HCT116 (cell line): ENCODE measurements around the gene MOCS2. TPM values are rescaled to one million over a fixed set of nuclear protein-coding genes. Genes with fewer than 3 reads are reported as not detected.
A peak's percentile ranks its signal among the peaks of the same experiment; 100 is the strongest.

Experiments
- ATAC-seq: fragments of 200-7000 bp; cut with Tn5 transposase; 2 replicates; pipeline ENCODE4 v1.9.1; 2020; ENCODE audit warnings: mild to moderate bottlenecking, moderate library complexity
- BruUV-seq: library from RNA; stranded (reverse); fragments of 400-500 nt; replicated peaks from 2 replicates; lab custom pipeline; 2021; lab: Mats Ljungman, UMichigan
- CTCF ChIA-PET: fragments of 300-600 bp; sonication (Branson Sonifier 250); formaldehyde crosslinking; loops from one replicate; lab custom pipeline; 2021; ENCODE audit warnings: antibody characterized with exemption; lab: Charles Lee
- POLR2A ChIA-PET: fragments of 300-600, 350-600 bp; sonication (Branson Sonifier 250); formaldehyde crosslinking; loops from one replicate; lab custom pipeline; 2021; ENCODE audit warnings: antibody characterized with exemption; lab: Charles Lee
- RAD21 ChIA-PET, 2 experiments: fragments of 300-600 bp; sonication (Branson Sonifier 250); formaldehyde crosslinking; loops; one replicate each; lab custom pipeline; 2023; ENCODE audit warnings: low total read pairs in 2 of 2; ENCODE audit not compliant: uncharacterized antibody in 2 of 2, unreplicated experiment in 2 of 2, low non-redundant PET in 1 of 2; lab: Charles Lee
- DNase-seq: peaks from one replicate; pipeline ENCODE4 v3.0.0-alpha.2; 2010; ENCODE audit warnings: low read depth, low spot score
- H2AFZ ChIP-seq: fragments of 200-600 bp; shearing (Covaris generic), sonication (generic); 2 replicates; pipeline ENCODE4 v1.6.1; 2017; ENCODE audit warnings: low read depth, mixed run types, mixed read lengths, antibody characterized with exemption, low read length; ENCODE audit not compliant: poor library complexity, severe bottlenecking
- H3K27ac ChIP-seq: 2 replicates; pipeline ENCODE4 v1.5.1; 2012; ENCODE audit warnings: low read depth, low read length
- H3K27me3 ChIP-seq: fragments of 200-600 bp; sonication (generic); 2 replicates; pipeline ENCODE4 v1.6.1; 2016; ENCODE audit warnings: mixed run types, low read length, mixed read lengths; ENCODE audit not compliant: insufficient read depth
- H3K36me3 ChIP-seq, 2 experiments: fragments of 200-500 bp in 1 of 2; fragments of 200-600 bp in 1 of 2; sonication (Bioruptor generic) in 1 of 2; sonication (generic) in 1 of 2; 2 replicates each; pipeline versions ENCODE4 v1.5.1 to v1.6.1; 2014 to 2016; ENCODE audit warnings: low read length in 2 of 2, inconsistent platforms in 1 of 2, mixed read lengths in 1 of 2, mixed run types in 1 of 2; ENCODE audit not compliant: insufficient read depth in 2 of 2, control insufficient read depth in 1 of 2
- H3K4me1 ChIP-seq, 2 experiments: fragments of 200-600 bp in 1 of 2; sonication (generic) in 1 of 2; 2 replicates each; pipeline versions ENCODE4 v1.5.1 to v1.6.1; 2012 to 2017; ENCODE audit warnings: low read length in 2 of 2, inconsistent platforms in 1 of 2, mild to moderate bottlenecking in 1 of 2, mixed read lengths in 1 of 2, mixed run types in 1 of 2, moderate library complexity in 1 of 2; ENCODE audit not compliant: insufficient read depth in 2 of 2, control insufficient read depth in 1 of 2
- H3K4me2 ChIP-seq: fragments of 200-600 bp; sonication (generic); 2 replicates; pipeline ENCODE4 v1.6.1; 2017; ENCODE audit warnings: mixed run types, low read length, mixed read lengths
- H3K4me3 ChIP-seq, 2 experiments: fragments of 200-600 bp in 1 of 2; sonication (generic) in 1 of 2; replicated peaks in 1 of 2; 2 replicates each; pipeline ENCODE4 v1.5.1; 2011 to 2016; ENCODE audit warnings: low read length in 2 of 2, control low read depth in 1 of 2, low read depth in 1 of 2, mild to moderate bottlenecking in 1 of 2, mixed read lengths in 1 of 2, mixed run types in 1 of 2
- H3K79me2 ChIP-seq: fragments of 200-600 bp; sonication (generic); 2 replicates; pipeline ENCODE4 v1.6.1; 2017; ENCODE audit warnings: mild to moderate bottlenecking, mixed run types, low read length, moderate library complexity, mixed read lengths; ENCODE audit not compliant: insufficient read depth
- H3K9ac ChIP-seq: fragments of 200-600 bp; sonication (generic); 2 replicates; pipeline ENCODE4 v1.6.1; 2016; ENCODE audit warnings: low read length, mixed read lengths
- H3K9me2 ChIP-seq: fragments of 200-600 bp; sonication (generic), shearing (Covaris generic); 2 replicates; pipeline ENCODE4 v1.6.1; 2017; ENCODE audit warnings: mixed run types, mild to moderate bottlenecking, moderate library complexity; ENCODE audit not compliant: insufficient read depth
- H3K9me3 ChIP-seq, 2 experiments: fragments of 200-500 bp in 1 of 2; fragments of 200-600 bp in 1 of 2; sonication (Bioruptor generic) in 1 of 2; sonication (generic) in 1 of 2; 2 replicates each; pipeline ENCODE4 v1.6.1; 2014 to 2017; ENCODE audit warnings: low read length in 2 of 2, mixed read lengths in 2 of 2, inconsistent platforms in 1 of 2, low read depth in 1 of 2, mild to moderate bottlenecking in 1 of 2, mixed run types in 1 of 2, moderate library complexity in 1 of 2; ENCODE audit not compliant: control insufficient read depth in 1 of 2, insufficient read depth in 1 of 2
- H4K20me1 ChIP-seq: fragments of 200-600 bp; sonication (generic), shearing (Covaris generic); 2 replicates; pipeline ENCODE4 v1.6.1; 2017; ENCODE audit warnings: mixed run types, mild to moderate bottlenecking, moderate library complexity; ENCODE audit not compliant: insufficient read depth
- ATF3 ChIP-seq: IDR thresholded peaks from 2 replicates; pipeline ENCODE4 v1.6.1; 2012
- CBX3 ChIP-seq: IDR thresholded peaks from 2 replicates; pipeline ENCODE4 v1.6.1; 2012; ENCODE audit warnings: low read depth
- CEBPB ChIP-seq: IDR thresholded peaks from 2 replicates; pipeline ENCODE4 v1.6.1; 2012; ENCODE audit warnings: low read depth
- EZH2 ChIP-seq: fragments of 200-600 bp; sonication (generic); IDR thresholded peaks from 2 replicates; pipeline ENCODE4 v1.6.1; 2017; ENCODE audit warnings: antibody characterized with exemption, mixed run types
- EZH2phosphoT487 ChIP-seq: fragments of 200-600 bp; IDR thresholded peaks from 2 replicates; pipeline ENCODE4 v1.6.1; 2018; ENCODE audit warnings: antibody characterized with exemption, borderline replicate concordance
- FOSL1 ChIP-seq: IDR thresholded peaks from 2 replicates; pipeline ENCODE4 v1.6.1; 2012; ENCODE audit warnings: low read depth
- POLR2A ChIP-seq: IDR thresholded peaks from 2 replicates; pipeline ENCODE4 v1.7.0; 2011; ENCODE audit warnings: borderline replicate concordance; ENCODE audit not compliant: insufficient read depth, insufficient read length; ENCODE audit errors: extremely low read depth
- POLR2AphosphoS5 ChIP-seq: IDR thresholded peaks from 2 replicates; pipeline ENCODE4 v1.6.1; 2011; ENCODE audit warnings: mild to moderate bottlenecking, low read depth, low read length, moderate library complexity
- RAD21 ChIP-seq: IDR thresholded peaks from 2 replicates; pipeline ENCODE4 v1.6.1; 2012; ENCODE audit warnings: low read depth, mild to moderate bottlenecking
- SP1 ChIP-seq: IDR thresholded peaks from 2 replicates; pipeline ENCODE4 v1.6.1; 2012; ENCODE audit warnings: low read depth
- YY1 ChIP-seq: IDR thresholded peaks from 2 replicates; pipeline ENCODE4 v1.6.1; 2011; ENCODE audit warnings: low read length, low read depth, moderate library complexity, mild to moderate bottlenecking; ENCODE audit not compliant: insufficient replicate concordance; ENCODE audit errors: extremely low read depth
- ZFX ChIP-seq: fragments of 450-650 bp; IDR thresholded peaks from 2 replicates; pipeline ENCODE4 v1.6.1; 2017
- intact Hi-C: fragments of 100-400 bp; cut with micrococcal nuclease; formaldehyde crosslinking; loops from 2 replicates; pipeline ENCODE4 v1.10.0; 2022
- total RNA-seq: library from RNA; stranded (reverse); gene quantifications from one replicate; pipeline ENCODE4 v1.2.1, GENCODE V29; 2021; ENCODE audit not compliant: unreplicated experiment
- TF ChIP-seq, protein P1 (sequence below): IDR thresholded peaks from 2 replicates; pipeline ENCODE4 v1.6.1; 2012
- TF ChIP-seq, protein P2 (sequence below): IDR thresholded peaks from 2 replicates; pipeline ENCODE4 v1.6.1; 2012; ENCODE audit warnings: low read depth
- TF ChIP-seq, protein P3 (sequence below): IDR thresholded peaks from 2 replicates; pipeline ENCODE4 v1.6.1; 2011; ENCODE audit warnings: mild to moderate bottlenecking, low read length, moderate library complexity; ENCODE audit not compliant: insufficient replicate concordance; ENCODE audit errors: extremely low read depth

Gene MOCS2
- total RNA-seq, 1 experiment from 2014 or later = 34.0 TPM

DNA sequence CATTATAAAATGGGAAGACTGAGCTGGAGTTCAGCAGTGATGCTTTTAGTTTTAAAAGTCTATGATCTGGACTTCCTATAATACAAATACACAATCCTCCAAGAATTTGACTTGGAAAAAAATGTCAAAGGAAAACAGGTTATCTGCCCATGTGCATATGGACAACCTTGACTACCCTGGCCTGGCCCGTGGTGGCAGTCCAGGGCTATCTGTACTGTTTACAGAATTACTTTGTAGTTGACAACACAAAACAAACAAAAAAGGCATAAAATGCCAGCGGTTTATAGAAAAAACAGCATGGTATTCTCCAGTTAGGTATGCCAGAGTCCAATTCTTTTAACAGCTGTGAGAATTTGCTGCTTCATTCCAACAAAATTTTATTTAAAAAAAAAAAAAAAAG lies 17.3 kb downstream of the MOCS2 start:
- DNase-seq (no peak), ATAC-seq (no peak)
- no peaks in the 10 kb centered on the region for H3K79me2 ChIP-seq
- TF ChIP-seq FOSL1 (no peak), YY1 (no peak), SP1 (no peak), POLR2AphosphoS5 (0 out of 2 replicates have a peak, but pooled peaks have one; percentile 1), POLR2A (no peak)
- TF ChIP-seq, protein P1, sequence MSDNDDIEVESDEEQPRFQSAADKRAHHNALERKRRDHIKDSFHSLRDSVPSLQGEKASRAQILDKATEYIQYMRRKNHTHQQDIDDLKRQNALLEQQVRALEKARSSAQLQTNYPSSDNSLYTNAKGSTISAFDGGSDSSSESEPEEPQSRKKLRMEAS = no peak
- H3K9me2 ChIP-seq = no peaks in the 10 kb centered on the region
- ChIA-PET RAD21 (no interaction called here), POLR2A (no interaction called here), CTCF (interaction anchor here (7.4 kb wide), 1 partner anchor 143 kb away, joined by 83 read pairs; no protein-coding TSS in a partner anchor)
- H3K27me3 ChIP-seq = no peaks in the 10 kb centered on the region
- H3K9ac ChIP-seq = no peak overlapping the region
- no peak overlapping the region for H3K4me3 ChIP-seq
- no TSS peak for BruUV-seq
- H4K20me1 ChIP-seq = no peaks in the 10 kb centered on the region
- no peaks in the 10 kb centered on the region for H3K9me3 ChIP-seq
- H3K4me1 ChIP-seq = peaks cover 5 to 8% of the 10 kb centered on the region in 2 experiments; a peak in 3 of 4 replicates
- no peak overlapping the region for H3K27ac ChIP-seq
- no peak overlapping the region for H3K4me2 ChIP-seq
- H3K36me3 ChIP-seq = peaks cover 0 to 26% of the 10 kb centered on the region in 2 experiments; a peak in 3 of 4 replicates
- intact Hi-C loops = no loop called here
- no peak overlapping the region for H2AFZ ChIP-seq

DNA sequence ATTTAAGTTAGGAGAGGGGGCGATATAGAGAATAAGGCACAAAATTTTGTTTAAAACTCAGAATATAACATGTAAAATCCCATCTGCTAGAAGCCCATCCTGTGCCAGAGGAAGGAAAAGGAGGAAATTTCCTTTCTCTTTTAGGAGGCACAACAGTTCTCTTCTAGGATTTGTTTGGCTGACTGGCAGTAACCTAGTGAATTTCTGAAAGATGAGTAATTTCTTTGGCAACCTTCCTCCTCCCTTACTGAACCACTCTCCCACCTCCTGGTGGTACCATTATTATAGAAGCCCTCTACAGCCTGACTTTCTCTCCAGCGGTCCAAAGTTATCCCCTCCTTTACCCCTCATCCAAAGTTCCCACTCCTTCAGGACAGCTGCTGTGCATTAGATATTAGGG lies 18.3 kb downstream of the MOCS2 start:
- RAD21 ChIA-PET = no interaction called here
- POLR2A ChIA-PET = no interaction called here
- H3K9me3 ChIP-seq = no peaks in the 10 kb centered on the region
- H2AFZ ChIP-seq = no peak overlapping the region
- peak overlapping the region; percentile 13; the same call in 1 of the 2 replicates for H3K4me2 ChIP-seq
- peaks cover 5 to 8% of the 10 kb centered on the region in 2 experiments; a peak in 3 of 4 replicates for H3K4me1 ChIP-seq
- H4K20me1 ChIP-seq = no peaks in the 10 kb centered on the region
- no peaks in the 10 kb centered on the region for H3K79me2 ChIP-seq
- BruUV-seq = no TSS peak
- no peak overlapping the region for H3K9ac ChIP-seq
- CTCF ChIA-PET = interaction anchor here (1.3 kb wide), 1 partner anchor 143 kb away, joined by 5 read pairs; no protein-coding TSS in a partner anchor
- TF ChIP-seq POLR2AphosphoS5 (no peak), ATF3 (no peak), EZH2phosphoT487 (no peak), CBX3 (no peak), EZH2 (no peak), ZFX (no peak), CEBPB (no peak), RAD21 (no peak)
- TF ChIP-seq, protein P2, sequence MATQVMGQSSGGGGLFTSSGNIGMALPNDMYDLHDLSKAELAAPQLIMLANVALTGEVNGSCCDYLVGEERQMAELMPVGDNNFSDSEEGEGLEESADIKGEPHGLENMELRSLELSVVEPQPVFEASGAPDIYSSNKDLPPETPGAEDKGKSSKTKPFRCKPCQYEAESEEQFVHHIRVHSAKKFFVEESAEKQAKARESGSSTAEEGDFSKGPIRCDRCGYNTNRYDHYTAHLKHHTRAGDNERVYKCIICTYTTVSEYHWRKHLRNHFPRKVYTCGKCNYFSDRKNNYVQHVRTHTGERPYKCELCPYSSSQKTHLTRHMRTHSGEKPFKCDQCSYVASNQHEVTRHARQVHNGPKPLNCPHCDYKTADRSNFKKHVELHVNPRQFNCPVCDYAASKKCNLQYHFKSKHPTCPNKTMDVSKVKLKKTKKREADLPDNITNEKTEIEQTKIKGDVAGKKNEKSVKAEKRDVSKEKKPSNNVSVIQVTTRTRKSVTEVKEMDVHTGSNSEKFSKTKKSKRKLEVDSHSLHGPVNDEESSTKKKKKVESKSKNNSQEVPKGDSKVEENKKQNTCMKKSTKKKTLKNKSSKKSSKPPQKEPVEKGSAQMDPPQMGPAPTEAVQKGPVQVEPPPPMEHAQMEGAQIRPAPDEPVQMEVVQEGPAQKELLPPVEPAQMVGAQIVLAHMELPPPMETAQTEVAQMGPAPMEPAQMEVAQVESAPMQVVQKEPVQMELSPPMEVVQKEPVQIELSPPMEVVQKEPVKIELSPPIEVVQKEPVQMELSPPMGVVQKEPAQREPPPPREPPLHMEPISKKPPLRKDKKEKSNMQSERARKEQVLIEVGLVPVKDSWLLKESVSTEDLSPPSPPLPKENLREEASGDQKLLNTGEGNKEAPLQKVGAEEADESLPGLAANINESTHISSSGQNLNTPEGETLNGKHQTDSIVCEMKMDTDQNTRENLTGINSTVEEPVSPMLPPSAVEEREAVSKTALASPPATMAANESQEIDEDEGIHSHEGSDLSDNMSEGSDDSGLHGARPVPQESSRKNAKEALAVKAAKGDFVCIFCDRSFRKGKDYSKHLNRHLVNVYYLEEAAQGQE = no peak
- TF ChIP-seq, protein P3, sequence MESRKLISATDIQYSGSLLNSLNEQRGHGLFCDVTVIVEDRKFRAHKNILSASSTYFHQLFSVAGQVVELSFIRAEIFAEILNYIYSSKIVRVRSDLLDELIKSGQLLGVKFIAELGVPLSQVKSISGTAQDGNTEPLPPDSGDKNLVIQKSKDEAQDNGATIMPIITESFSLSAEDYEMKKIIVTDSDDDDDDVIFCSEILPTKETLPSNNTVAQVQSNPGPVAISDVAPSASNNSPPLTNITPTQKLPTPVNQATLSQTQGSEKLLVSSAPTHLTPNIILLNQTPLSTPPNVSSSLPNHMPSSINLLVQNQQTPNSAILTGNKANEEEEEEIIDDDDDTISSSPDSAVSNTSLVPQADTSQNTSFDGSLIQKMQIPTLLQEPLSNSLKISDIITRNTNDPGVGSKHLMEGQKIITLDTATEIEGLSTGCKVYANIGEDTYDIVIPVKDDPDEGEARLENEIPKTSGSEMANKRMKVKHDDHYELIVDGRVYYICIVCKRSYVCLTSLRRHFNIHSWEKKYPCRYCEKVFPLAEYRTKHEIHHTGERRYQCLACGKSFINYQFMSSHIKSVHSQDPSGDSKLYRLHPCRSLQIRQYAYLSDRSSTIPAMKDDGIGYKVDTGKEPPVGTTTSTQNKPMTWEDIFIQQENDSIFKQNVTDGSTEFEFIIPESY = no peak
- H3K9me2 ChIP-seq = no peaks in the 10 kb centered on the region
- no peaks in the 10 kb centered on the region for H3K27me3 ChIP-seq
- no peak overlapping the region for H3K4me3 ChIP-seq
- ATAC-seq = peak; percentile 65
- no peak for DNase-seq
- no peak overlapping the region for H3K27ac ChIP-seq
- peaks cover 4 to 34% of the 10 kb centered on the region in 2 experiments; a peak in 3 of 4 replicates for H3K36me3 ChIP-seq
- intact Hi-C loops = no loop called here
